NB4 (cell line): ENCODE data around the gene SEC31A.

Experiments used
- DNase-seq: peaks from one replicate; pipeline ENCODE4 v3.0.0; 2010; ENCODE audit warnings: low read depth
- H3K4me3 ChIP-seq: one replicate; pipeline ENCODE4 v1.5.1; 2011; ENCODE audit warnings: mild to moderate bottlenecking, low read depth, low read length, moderate library complexity
- MYC ChIP-seq: IDR thresholded peaks from 2 replicates; pipeline ENCODE4 v1.6.1; 2011; ENCODE audit warnings: low read depth, low read length
- POLR2A ChIP-seq: IDR thresholded peaks from 2 replicates; pipeline ENCODE4 v1.6.1; 2011; ENCODE audit warnings: mild to moderate bottlenecking; ENCODE audit not compliant: insufficient read length; ENCODE audit errors: extremely low read depth
- TF ChIP-seq, protein P1 (sequence below): IDR thresholded peaks from one replicate; pipeline ENCODE4 v1.5.1; 2012; ENCODE audit warnings: low read depth, low read length
- TF ChIP-seq, protein P2 (sequence below): IDR thresholded peaks from 2 replicates; pipeline ENCODE4 v1.6.1; 2011; ENCODE audit warnings: low read depth, low read length

The SEC31A gene

DNA sequence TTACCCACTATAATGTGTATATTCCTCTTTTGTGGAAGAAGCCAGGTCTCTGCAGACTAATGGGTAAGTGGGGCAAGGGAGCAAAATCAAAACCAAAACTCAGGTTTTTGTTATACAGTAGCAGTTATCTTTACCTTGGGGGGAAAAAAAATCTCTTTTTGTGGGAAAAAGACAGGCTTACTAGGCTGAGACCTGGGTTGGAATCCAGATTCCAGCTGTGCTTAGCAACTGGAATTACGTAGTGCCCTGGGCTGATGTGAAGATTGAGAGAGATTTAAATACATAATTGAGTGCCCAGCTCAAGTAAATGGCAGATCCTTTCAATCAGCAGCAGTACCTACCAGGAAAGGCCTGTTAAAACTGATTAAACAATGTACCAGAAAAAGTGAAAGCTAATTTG is 76.9 kb downstream of the SEC31A start:
- TF ChIP-seq, protein P1, sequence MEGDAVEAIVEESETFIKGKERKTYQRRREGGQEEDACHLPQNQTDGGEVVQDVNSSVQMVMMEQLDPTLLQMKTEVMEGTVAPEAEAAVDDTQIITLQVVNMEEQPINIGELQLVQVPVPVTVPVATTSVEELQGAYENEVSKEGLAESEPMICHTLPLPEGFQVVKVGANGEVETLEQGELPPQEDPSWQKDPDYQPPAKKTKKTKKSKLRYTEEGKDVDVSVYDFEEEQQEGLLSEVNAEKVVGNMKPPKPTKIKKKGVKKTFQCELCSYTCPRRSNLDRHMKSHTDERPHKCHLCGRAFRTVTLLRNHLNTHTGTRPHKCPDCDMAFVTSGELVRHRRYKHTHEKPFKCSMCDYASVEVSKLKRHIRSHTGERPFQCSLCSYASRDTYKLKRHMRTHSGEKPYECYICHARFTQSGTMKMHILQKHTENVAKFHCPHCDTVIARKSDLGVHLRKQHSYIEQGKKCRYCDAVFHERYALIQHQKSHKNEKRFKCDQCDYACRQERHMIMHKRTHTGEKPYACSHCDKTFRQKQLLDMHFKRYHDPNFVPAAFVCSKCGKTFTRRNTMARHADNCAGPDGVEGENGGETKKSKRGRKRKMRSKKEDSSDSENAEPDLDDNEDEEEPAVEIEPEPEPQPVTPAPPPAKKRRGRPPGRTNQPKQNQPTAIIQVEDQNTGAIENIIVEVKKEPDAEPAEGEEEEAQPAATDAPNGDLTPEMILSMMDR, result no peak
- TF ChIP-seq MYC (no peak), POLR2A (no peak)
- TF ChIP-seq, protein P2, sequence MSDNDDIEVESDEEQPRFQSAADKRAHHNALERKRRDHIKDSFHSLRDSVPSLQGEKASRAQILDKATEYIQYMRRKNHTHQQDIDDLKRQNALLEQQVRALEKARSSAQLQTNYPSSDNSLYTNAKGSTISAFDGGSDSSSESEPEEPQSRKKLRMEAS, result no peak
- DNase-seq, result no peak
- H3K4me3 ChIP-seq, result no peak overlapping the region

DNA sequence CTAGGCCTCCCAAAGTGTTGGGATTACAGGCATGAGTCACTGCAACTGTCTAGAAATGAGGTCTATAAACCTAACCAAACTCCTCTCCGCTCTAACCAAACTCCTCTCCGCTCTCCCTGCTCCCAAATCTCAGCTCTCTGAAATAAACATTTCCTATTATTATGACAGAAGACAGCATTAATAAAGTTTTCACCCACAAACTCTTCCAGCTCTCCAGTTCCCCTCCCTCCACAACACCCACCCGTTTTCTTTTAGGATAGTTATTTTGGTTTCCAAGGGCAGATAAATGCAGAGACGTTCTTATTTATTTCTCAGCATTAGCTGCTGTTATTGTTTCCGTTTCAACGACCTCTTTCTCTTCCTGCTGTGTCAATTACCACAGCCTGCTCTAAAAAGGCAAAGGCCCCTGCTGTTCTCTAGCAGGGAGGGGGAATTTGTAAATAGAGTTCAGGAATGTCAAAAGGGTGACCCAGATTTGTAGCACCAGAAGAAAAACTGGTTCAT is 79.1 kb downstream of the SEC31A start:
- DNase-seq, result peak; percentile 14
- no peak overlapping the region for H3K4me3 ChIP-seq
- TF ChIP-seq POLR2A (no peak), MYC (no peak)
- TF ChIP-seq, protein P2, result no peak
- TF ChIP-seq, protein P1, result no peak

DNA sequence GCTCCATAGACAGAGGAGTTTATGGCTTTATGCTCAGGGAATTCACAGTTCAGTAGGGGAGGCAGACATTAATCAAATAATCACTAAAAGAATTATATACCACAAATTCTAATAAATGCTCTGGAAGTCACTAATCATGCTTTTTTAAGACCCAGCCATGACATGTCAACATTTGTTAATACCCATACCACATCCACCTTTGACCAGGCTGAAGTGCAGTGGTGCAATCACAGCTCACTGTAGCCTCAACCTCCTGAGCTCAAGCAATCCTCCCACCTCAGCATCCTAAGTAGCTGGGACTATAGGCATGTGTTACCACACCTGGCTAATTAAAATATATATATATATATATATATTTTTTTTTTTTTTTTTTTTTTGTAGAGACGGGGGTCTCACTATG is 79.6 kb downstream of the SEC31A start:
- DNase-seq, result no peak
- no peak overlapping the region for H3K4me3 ChIP-seq
- no peak for TF ChIP-seq POLR2A
- no peak for TF ChIP-seq MYC
- TF ChIP-seq, protein P2, result no peak
- TF ChIP-seq, protein P1, result no peak

DNA sequence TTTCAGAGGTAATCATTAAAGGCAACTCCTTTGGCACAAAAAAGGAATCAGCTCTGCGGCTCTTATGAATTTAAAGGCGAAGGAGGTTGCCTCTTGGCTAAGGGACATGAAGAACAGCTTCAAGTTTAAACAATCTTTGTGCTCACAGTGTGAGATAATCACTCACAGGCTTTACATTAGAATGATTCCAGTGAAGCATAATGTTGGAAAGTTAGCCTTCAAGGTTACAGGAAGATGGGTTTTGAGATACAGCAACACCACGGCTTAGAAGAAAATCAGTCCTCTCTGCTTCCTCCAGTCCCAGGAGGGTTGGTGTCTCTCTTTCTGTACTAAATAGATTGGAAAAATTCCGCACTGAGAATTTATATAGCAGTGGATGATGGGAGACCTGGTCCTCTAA is 80.8 kb downstream of the SEC31A start:
- DNase-seq, result no peak
- H3K4me3 ChIP-seq, result no peak overlapping the region
- TF ChIP-seq, protein P1, result no peak
- TF ChIP-seq MYC (no peak), POLR2A (no peak)
- TF ChIP-seq, protein P2, result no peak

DNA sequence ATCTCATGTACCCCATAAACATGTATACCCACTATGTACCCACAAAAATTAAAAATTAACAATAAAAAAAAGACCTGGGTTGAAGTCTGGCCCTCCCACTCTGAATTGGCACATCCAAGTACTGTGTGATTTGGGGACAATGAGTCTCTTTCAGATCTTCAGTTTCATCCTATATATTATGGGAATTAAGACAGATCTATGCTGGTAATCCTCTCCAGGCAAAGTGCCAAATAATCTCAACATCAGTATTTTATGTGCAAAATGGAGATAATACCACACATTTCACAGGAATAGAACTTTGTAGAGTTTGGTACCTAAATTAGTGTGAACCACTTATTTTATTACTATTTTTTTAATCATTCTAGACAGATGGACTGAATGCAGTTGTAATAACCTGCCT is 81.3 kb downstream of the SEC31A start:
- no peak for DNase-seq
- H3K4me3 ChIP-seq, result no peak overlapping the region
- TF ChIP-seq, protein P1, result no peak
- no peak for TF ChIP-seq POLR2A
- no peak for TF ChIP-seq MYC
- TF ChIP-seq, protein P2, result no peak
